ENCODE results near the gene TMTC3.

TMTC3 gene

GRCh38 chr12:88242939-88243338 lies 100.8 kb downstream of the TMTC3 start:
- Histone ChIP-seq H3K27me3 (ENCODE audit: control insufficient read depth in 1 of 2, insufficient read depth in 2 of 2, low read length in 2 of 2) (no peaks in the 10 kb centered on the region), H3K4me3 (ENCODE audit: low read length in 2 of 2) (no peak overlapping the region), H3K4me1 (ENCODE audit: control insufficient read depth, insufficient read depth, low read length) (no peaks in the 10 kb centered on the region), H3K9me3 (ENCODE audit: control insufficient read depth in 2 of 2, low read length in 2 of 2) (peaks cover 0 to 9% of the 10 kb centered on the region in 2 donors), H3K36me3 (ENCODE audit: control insufficient read depth in 2 of 2, insufficient read depth in 2 of 2, low read length in 2 of 2) (no peaks in the 10 kb centered on the region), H3K27ac (ENCODE audit: low read length) (no peak overlapping the region), H3K9ac (ENCODE audit: low read length in 2 of 2) (no peak overlapping the region)

- no peaks in the 10 kb centered on the region for H3K36me3 ChIP-seq (ENCODE audit: control insufficient read depth in 2 of 2, insufficient read depth in 2 of 2, low read length in 2 of 2)
- H3K4me1 ChIP-seq (ENCODE audit: control insufficient read depth, insufficient read depth, low read length): no peaks in the 10 kb centered on the region
- H3K9ac ChIP-seq (ENCODE audit: low read length in 2 of 2): no peak overlapping the region
- no peak overlapping the region for H3K4me3 ChIP-seq (ENCODE audit: low read length in 2 of 2)
- no peaks in the 10 kb centered on the region for H3K27me3 ChIP-seq (ENCODE audit: control insufficient read depth in 1 of 2, insufficient read depth in 2 of 2, low read length in 2 of 2)
- no peaks in the 10 kb centered on the region for H3K9me3 ChIP-seq (ENCODE audit: control insufficient read depth in 2 of 2, low read length in 2 of 2)
- H3K27ac ChIP-seq (ENCODE audit: low read length): no peak overlapping the region
Measured at GRCh38 chr12:88243982-88244381, 101.9 kb downstream of the TMTC3 start.

DNA sequence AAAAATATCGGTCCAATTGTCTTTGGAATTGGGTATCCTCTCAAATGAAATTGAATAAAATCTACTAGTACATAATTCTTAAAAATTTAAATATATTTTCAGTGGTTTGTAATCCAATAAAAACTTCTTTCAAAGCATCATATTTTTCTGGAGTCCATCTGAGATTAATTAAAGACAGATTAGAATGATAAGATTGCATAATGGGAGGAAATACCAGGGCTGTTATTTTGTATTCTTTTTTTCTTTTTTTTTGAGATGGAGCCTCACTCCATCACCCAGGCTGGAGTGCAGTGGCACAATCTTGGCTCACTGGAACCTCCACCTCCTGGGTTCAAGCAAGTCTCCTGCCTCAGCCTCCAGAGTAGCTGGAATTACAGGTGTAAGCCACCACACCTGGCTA lies 103.8 kb downstream of the TMTC3 start:
- Histone ChIP-seq H3K27ac (ENCODE audit: low read length) (no peak overlapping the region), H3K36me3 (ENCODE audit: control insufficient read depth in 2 of 2, insufficient read depth in 2 of 2, low read length in 2 of 2) (no peaks in the 10 kb centered on the region)

GRCh38 chr12:88247241-88247643 lies 105.1 kb downstream of the TMTC3 start:
- Histone ChIP-seq H3K9ac (ENCODE audit: low read length in 2 of 2) (no peak overlapping the region), H3K4me1 (ENCODE audit: control insufficient read depth, insufficient read depth, low read length) (no peaks in the 10 kb centered on the region), H3K27me3 (ENCODE audit: control insufficient read depth in 1 of 2, insufficient read depth in 2 of 2, low read length in 2 of 2) (no peaks in the 10 kb centered on the region), H3K4me3 (ENCODE audit: low read length in 2 of 2) (no peak overlapping the region), H3K9me3 (ENCODE audit: control insufficient read depth in 2 of 2, low read length in 2 of 2) (no peaks in the 10 kb centered on the region), H3K27ac (ENCODE audit: low read length) (no peak overlapping the region), H3K36me3 (ENCODE audit: control insufficient read depth in 2 of 2, insufficient read depth in 2 of 2, low read length in 2 of 2) (no peaks in the 10 kb centered on the region)

More for the DNA sequence above, 103.8 kb downstream of the TMTC3 start:
- Histone ChIP-seq H3K4me1 (ENCODE audit: control insufficient read depth, insufficient read depth, low read length) (no peaks in the 10 kb centered on the region), H3K27me3 (ENCODE audit: control insufficient read depth in 1 of 2, insufficient read depth in 2 of 2, low read length in 2 of 2) (no peaks in the 10 kb centered on the region), H3K9ac (ENCODE audit: low read length in 2 of 2) (no peak overlapping the region), H3K9me3 (ENCODE audit: control insufficient read depth in 2 of 2, low read length in 2 of 2) (no peaks in the 10 kb centered on the region), H3K4me3 (ENCODE audit: low read length in 2 of 2) (no peak overlapping the region)

- no peak overlapping the region for H3K4me3 ChIP-seq (ENCODE audit: low read length in 2 of 2)
- peaks cover 3% of the 10 kb centered on the region for H3K4me1 ChIP-seq (ENCODE audit: control insufficient read depth, insufficient read depth, low read length)
- no peaks in the 10 kb centered on the region for H3K36me3 ChIP-seq (ENCODE audit: control insufficient read depth in 2 of 2, insufficient read depth in 2 of 2, low read length in 2 of 2)
- H3K9me3 ChIP-seq (ENCODE audit: control insufficient read depth in 2 of 2, low read length in 2 of 2): no peaks in the 10 kb centered on the region
- H3K9ac ChIP-seq (ENCODE audit: low read length in 2 of 2): no peak overlapping the region
- no peaks in the 10 kb centered on the region for H3K27me3 ChIP-seq (ENCODE audit: control insufficient read depth in 1 of 2, insufficient read depth in 2 of 2, low read length in 2 of 2)
- no peak overlapping the region for H3K27ac ChIP-seq (ENCODE audit: low read length)
Measured at GRCh38 chr12:88248606-88249005, 106.5 kb downstream of the TMTC3 start.
